H1 (cell line): ENCODE results near the gene HIC1. TPM values are rescaled to one million over a fixed set of nuclear protein-coding genes. Genes with fewer than 3 reads are reported as not detected.

Source experiments
- CHD2 ChIP-seq: IDR thresholded peaks from 2 replicates; pipeline ENCODE4 v1.6.1; 2012; ENCODE audit warnings: low read length, improper control_type of control experiment
- GTF2F1 ChIP-seq: IDR thresholded peaks from 2 replicates; pipeline ENCODE4 v1.6.1; 2012; ENCODE audit warnings: low read depth, low read length, improper control_type of control experiment, borderline replicate concordance
- HDAC2 ChIP-seq, 2 experiments: fragments of 300-600 bp in 1 of 2; sonication (generic) in 1 of 2; IDR thresholded peaks; 2 replicates each; pipeline ENCODE4 v1.6.1; 2011 to 2012; ENCODE audit warnings: low read depth in 2 of 2, low read length in 2 of 2, mild to moderate bottlenecking in 2 of 2, moderate library complexity in 2 of 2, borderline replicate concordance in 1 of 2, inconsistent platforms in 1 of 2
- RBBP5 ChIP-seq: IDR thresholded peaks from 2 replicates; pipeline ENCODE4 v1.7.1; 2012; ENCODE audit warnings: low read depth, mild to moderate bottlenecking, inconsistent platforms, low read length, moderate library complexity, borderline replicate concordance
- RFX5 ChIP-seq: IDR thresholded peaks from 2 replicates; pipeline ENCODE4 v1.6.1; 2011; ENCODE audit warnings: low read depth, low read length, improper control_type of control experiment, borderline replicate concordance
- TAF7 ChIP-seq: optimal IDR thresholded peaks from 2 replicates; pipeline ENCODE3; 2011; ENCODE audit warnings: low read depth, mild to moderate bottlenecking, inconsistent platforms, low read length, moderate library complexity, borderline replicate concordance
- TBP ChIP-seq: IDR thresholded peaks from 2 replicates; pipeline ENCODE4 v1.6.1; 2011; ENCODE audit warnings: low read depth, low read length, improper control_type of control experiment
- YY1 ChIP-seq: IDR thresholded peaks from 2 replicates; pipeline ENCODE4 v1.6.1; 2011; ENCODE audit warnings: low read depth, mild to moderate bottlenecking, low read length
- ZNF274 ChIP-seq: IDR thresholded peaks from 2 replicates; pipeline ENCODE4 v1.7.0; 2012; ENCODE audit warnings: low read length, borderline replicate concordance; ENCODE audit errors: extremely low read depth
- polyA plus RNA-seq, 7 experiments: library from polyadenylated mRNA; depleted of rRNA in 3 of 7; stranded (reverse) in 5 of 7; unstranded in 2 of 7; fragments of >200 nt in 5 of 7; fragments of 200-250 nt in 2 of 7; gene quantifications; 1 replicate in 5 of 7; 2 replicates in 1 of 7; 4 replicates in 1 of 7; pipeline versions ENCODE4 v1.2.1 to v1.2.3, GENCODE V29; 2011 to 2013; ENCODE audit warnings: missing spikeins in 2 of 7, mixed read lengths in 2 of 7
- total RNA-seq: library from RNA; stranded (reverse); fragmentation: NEBNext Ultra II Directional; extraction: Animal tissue kit (Norgen Biotek cat#: 25700); gene quantifications from 2 replicates; pipeline ENCODE4 v1.2.1, GENCODE V29; 2021
- TF ChIP-seq, protein P1 (sequence below): IDR thresholded peaks from 2 replicates; pipeline ENCODE4 v1.6.1; 2012; ENCODE audit warnings: low read length, inconsistent platforms

The HIC1 gene
- total and polyA plus RNA-seq, 2 of the 8 experiments (the other 6 are each of a cell fraction or from before 2014, with no cell fraction given), result 0.06 to 0.09 TPM

DNA sequence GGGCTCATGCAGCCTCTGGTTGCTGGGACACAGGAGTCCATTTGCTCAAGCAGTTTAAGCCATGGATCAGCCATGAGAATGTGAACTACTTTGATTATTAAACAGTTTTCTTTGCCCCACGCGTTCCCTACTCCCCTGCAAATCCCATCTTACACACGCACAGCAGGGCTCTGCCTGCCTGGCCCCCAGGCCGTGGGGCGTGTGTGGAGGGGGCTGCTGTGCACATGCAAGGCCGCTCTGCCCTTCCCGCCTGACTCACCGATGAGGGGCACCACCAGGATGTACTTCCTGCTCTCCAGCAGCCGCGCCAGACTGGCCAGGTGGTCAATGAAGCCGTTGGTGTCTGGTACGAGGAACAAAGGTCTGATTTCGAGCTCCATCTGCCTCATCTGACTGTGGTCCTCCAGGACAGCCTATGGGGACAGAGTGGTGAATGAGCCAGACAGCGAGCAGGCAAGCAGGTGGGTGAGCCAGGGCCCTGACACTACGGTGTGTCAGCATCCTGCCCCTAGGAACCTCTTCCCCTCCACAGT lies 13.7 kb downstream of the HIC1 start (continued):
- TF ChIP-seq RBBP5 (no peak), YY1 (no peak), CHD2 (no peak), RFX5 (no peak), ZNF274 (no peak), TAF7 (no peak), HDAC2 (IDR thresholded peaks at IDR 0.05; ENCODE audit: borderline replicate concordance in 1 of 2, low read depth in 2 of 2, low read length in 2 of 2) (no peak), TBP (no peak), GTF2F1 (no peak)
- TF ChIP-seq, protein P1, sequence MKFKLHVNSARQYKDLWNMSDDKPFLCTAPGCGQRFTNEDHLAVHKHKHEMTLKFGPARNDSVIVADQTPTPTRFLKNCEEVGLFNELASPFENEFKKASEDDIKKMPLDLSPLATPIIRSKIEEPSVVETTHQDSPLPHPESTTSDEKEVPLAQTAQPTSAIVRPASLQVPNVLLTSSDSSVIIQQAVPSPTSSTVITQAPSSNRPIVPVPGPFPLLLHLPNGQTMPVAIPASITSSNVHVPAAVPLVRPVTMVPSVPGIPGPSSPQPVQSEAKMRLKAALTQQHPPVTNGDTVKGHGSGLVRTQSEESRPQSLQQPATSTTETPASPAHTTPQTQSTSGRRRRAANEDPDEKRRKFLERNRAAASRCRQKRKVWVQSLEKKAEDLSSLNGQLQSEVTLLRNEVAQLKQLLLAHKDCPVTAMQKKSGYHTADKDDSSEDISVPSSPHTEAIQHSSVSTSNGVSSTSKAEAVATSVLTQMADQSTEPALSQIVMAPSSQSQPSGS, result no peak
